ENCODE measurements around the gene FAT3. TPM values are rescaled to one million over a fixed set of nuclear protein-coding genes. Genes with fewer than 3 reads are reported as not detected.

FAT3 gene
- total and polyA plus RNA-seq, 8 donors, result 0.05 to 2.3 (median 0.27) TPM

GRCh38 chr11:92190535-92191206 is 33.9 kb upstream of the FAT3 start:
- no peak for DNase-seq
- TF ChIP-seq CTCF (IDR thresholded peaks at IDR 0.05), result no peak
- 34 to 38% methylated on average over 2 of the region's 2 CpGs for WGBS, 2 donors
- no peak for ATAC-seq
- Histone ChIP-seq H3K27ac (no peak overlapping the region), H3K4me1 (no peaks in the 10 kb centered on the region), H3K4me3 (no peak overlapping the region), H3K36me3 (no peaks in the 10 kb centered on the region), H3K9me3 (no peaks in the 10 kb centered on the region), H3K27me3 (no peaks in the 10 kb centered on the region)
- FAIRE-seq, result no peak
- intact Hi-C loops (cut with DNase I), result no loop called here

- TF ChIP-seq CTCF (IDR thresholded peaks at IDR 0.05), result no peak
- Histone ChIP-seq H3K36me3 (no peaks in the 10 kb centered on the region), H3K9me3 (no peaks in the 10 kb centered on the region), H3K27ac (no peak overlapping the region), H3K4me3 (no peak overlapping the region), H3K4me1 (no peaks in the 10 kb centered on the region), H3K27me3 (no peaks in the 10 kb centered on the region)
- intact Hi-C loops (cut with DNase I), result no loop called here
- FAIRE-seq (no peak), ATAC-seq (no peak), DNase-seq (no peak)
These were observed 32.5 kb upstream of the FAT3 start for GRCh38 chr11:92192141-92192540.

GRCh38 chr11:92198268-92198667 is 26.4 kb upstream of the FAT3 start:
- ATAC-seq, result no peak
- FAIRE-seq, result no peak
- TF ChIP-seq CTCF (IDR thresholded peaks at IDR 0.05), result no peak
- 79 to 93% methylated on average over 1 of the region's 1 CpG for WGBS, 2 donors
- H3K4me3 ChIP-seq, result no peak overlapping the region
- intact Hi-C loops (cut with DNase I), result no loop called here
- no peaks in the 10 kb centered on the region for H3K4me1 ChIP-seq
- no peaks in the 10 kb centered on the region for H3K36me3 ChIP-seq
- no peaks in the 10 kb centered on the region for H3K27me3 ChIP-seq
- H3K27ac ChIP-seq, result no peak overlapping the region
- no peaks in the 10 kb centered on the region for H3K9me3 ChIP-seq
- DNase-seq, result no peak

- WGBS, 2 donors, result 71% methylated on average over 3 of the region's 3 CpGs
These were observed 24.6 kb upstream of the FAT3 start for GRCh38 chr11:92199991-92200390.

More at GRCh38 chr11:92199991-92200390, 24.6 kb upstream of the FAT3 start:
- Histone ChIP-seq H3K4me3 (no peak overlapping the region), H3K4me1 (no peaks in the 10 kb centered on the region), H3K27me3 (no peaks in the 10 kb centered on the region), H3K9me3 (no peaks in the 10 kb centered on the region), H3K27ac (no peak overlapping the region), H3K36me3 (no peaks in the 10 kb centered on the region)
- DNase-seq (no peak), ATAC-seq (no peak), FAIRE-seq (no peak)
- intact Hi-C loops (cut with DNase I), result no loop called here
- TF ChIP-seq CTCF (IDR thresholded peaks at IDR 0.05), result no peak

Measured in pancreas (tissue), 10 donors.